GM23338 (cell line): Measurements from ENCODE around the gene SNCA. TPM values are rescaled to one million over a fixed set of nuclear protein-coding genes. Genes with fewer than 3 reads are reported as not detected.

Source experiments
- ATAC-seq: fragments of 200-7000 bp; cut with Tn5 transposase; 3 replicates; pipeline ENCODE4 v1.9.1; 2020
- DNase-seq: peaks from one replicate; pipeline ENCODE4 v3.0.0-alpha.2; 2015; ENCODE audit warnings: low spot score
- H2AFZ ChIP-seq: fragments of 200-600 bp; sonication (generic); 2 replicates; pipeline ENCODE4 v1.8.0; 2016; ENCODE audit warnings: antibody characterized with exemption, mild to moderate bottlenecking, moderate library complexity
- H3F3A ChIP-seq: fragments of 200-600 bp; sonication (generic); replicated peaks from 2 replicates; pipeline ENCODE4 v1.8.0; 2017; ENCODE audit warnings: antibody characterized with exemption, mixed run types, low read depth
- H3K27ac ChIP-seq: fragments of 200-600 bp; sonication (generic); 2 replicates; pipeline ENCODE4 v1.6.1; 2016; ENCODE audit warnings: low read depth
- H3K27me3 ChIP-seq: fragments of 200-600 bp; sonication (generic); 2 replicates; pipeline ENCODE4 v1.8.0; 2016; ENCODE audit warnings: mild to moderate bottlenecking, mixed run types, moderate library complexity; ENCODE audit not compliant: insufficient read depth
- H3K36me3 ChIP-seq: fragments of 200-600 bp; sonication (generic); 2 replicates; pipeline ENCODE4 v1.8.0; 2016; ENCODE audit warnings: mild to moderate bottlenecking; ENCODE audit not compliant: insufficient read depth
- H3K4me1 ChIP-seq: fragments of 200-600 bp; sonication (generic); 2 replicates; pipeline ENCODE4 v1.8.0; 2016; ENCODE audit warnings: mild to moderate bottlenecking, moderate library complexity; ENCODE audit not compliant: insufficient read depth
- H3K4me2 ChIP-seq: fragments of 200-600 bp; sonication (generic); 2 replicates; pipeline ENCODE4 v1.7.1; 2017; ENCODE audit warnings: mixed run types
- H3K4me3 ChIP-seq: fragments of 200-600 bp; sonication (generic); 2 replicates; pipeline ENCODE4 v1.6.1; 2016; ENCODE audit warnings: mixed run types
- H3K79me2 ChIP-seq: fragments of 200-600 bp; sonication (generic); replicated peaks from 2 replicates; pipeline ENCODE4 v1.8.0; 2017; ENCODE audit warnings: mild to moderate bottlenecking; ENCODE audit not compliant: insufficient read depth
- H3K9me2 ChIP-seq: fragments of 200-600 bp; sonication (generic); 2 replicates; pipeline ENCODE4 v1.8.0; 2017; ENCODE audit not compliant: insufficient read depth
- H4K20me1 ChIP-seq: fragments of 200-600 bp; sonication (generic); replicated peaks from 2 replicates; pipeline ENCODE4 v1.8.0; 2017; ENCODE audit warnings: mild to moderate bottlenecking; ENCODE audit not compliant: insufficient read depth
- H3K27ac Mint-ChIP-seq: 2 replicates; pipeline ENCODE4 v1.8.0; 2020; ENCODE audit warnings: inconsistent platforms, mild to moderate bottlenecking, moderate library complexity, mixed read lengths
- H3K27me3 Mint-ChIP-seq: 3 replicates; pipeline ENCODE4 v1.8.0; 2022; ENCODE audit warnings: low read depth, mild to moderate bottlenecking, moderate library complexity, mixed read lengths, inconsistent platforms; ENCODE audit not compliant: insufficient read depth, poor library complexity
- H3K36me3 Mint-ChIP-seq: 3 replicates; pipeline ENCODE4 v1.8.0; 2021; ENCODE audit warnings: low read depth, mild to moderate bottlenecking, inconsistent platforms, moderate library complexity, mixed read lengths
- H3K4me1 Mint-ChIP-seq: 3 replicates; pipeline ENCODE4 v1.8.0; 2020; ENCODE audit warnings: mild to moderate bottlenecking, inconsistent platforms, mixed read lengths
- H3K4me3 Mint-ChIP-seq: 3 replicates; pipeline ENCODE4 v1.8.0; 2021; ENCODE audit warnings: moderate library complexity, mild to moderate bottlenecking, inconsistent platforms, mixed read lengths
- H3K9me3 Mint-ChIP-seq: 3 replicates; pipeline ENCODE4 v1.8.0; 2020; ENCODE audit warnings: moderate library complexity, mild to moderate bottlenecking, inconsistent platforms, mixed read lengths
- CREB1 ChIP-seq: fragments of 250-450 bp; sonication (Bioruptor Pico); IDR thresholded peaks from 2 replicates; pipeline ENCODE4 v1.5.0; 2020; ENCODE audit warnings: low read depth, mild to moderate bottlenecking, moderate library complexity
- EZH2 ChIP-seq: fragments of 200-600 bp; sonication (generic); IDR thresholded peaks from one replicate; pipeline ENCODE4 v1.8.0; 2017; ENCODE audit warnings: antibody characterized with exemption, mild to moderate bottlenecking, low read depth; ENCODE audit not compliant: unreplicated experiment
- JUNB ChIP-seq: IDR thresholded peaks from one replicate; pipeline ENCODE4 v1.6.1; 2016; ENCODE audit warnings: antibody characterized with exemption; ENCODE audit not compliant: unreplicated experiment
- polyA plus RNA-seq: library from polyadenylated mRNA; unstranded; fragments of >200 nt; fragmentation: Nextera tagmentation; extraction: Ambion mirVana; gene quantifications from 2 replicates; pipeline ENCODE4 v1.2.1, GENCODE V29; 2016
- total RNA-seq: library from RNA; depleted of rRNA; stranded (reverse); fragments of >200 nt; shearing (Covaris generic); gene quantifications from 2 replicates; pipeline ENCODE4 v1.2.3, GENCODE V29; 2014
- TF ChIP-seq, protein P1 (sequence below): fragments of 250-450 bp; sonication (Bioruptor Pico); IDR thresholded peaks from 2 replicates; pipeline ENCODE4 v1.5.0; 2020; ENCODE audit warnings: mild to moderate bottlenecking, moderate library complexity

SNCA gene
- total and polyA plus RNA-seq, 2 experiments from 2014 or later: 15.6 to 31.1 TPM

DNA sequence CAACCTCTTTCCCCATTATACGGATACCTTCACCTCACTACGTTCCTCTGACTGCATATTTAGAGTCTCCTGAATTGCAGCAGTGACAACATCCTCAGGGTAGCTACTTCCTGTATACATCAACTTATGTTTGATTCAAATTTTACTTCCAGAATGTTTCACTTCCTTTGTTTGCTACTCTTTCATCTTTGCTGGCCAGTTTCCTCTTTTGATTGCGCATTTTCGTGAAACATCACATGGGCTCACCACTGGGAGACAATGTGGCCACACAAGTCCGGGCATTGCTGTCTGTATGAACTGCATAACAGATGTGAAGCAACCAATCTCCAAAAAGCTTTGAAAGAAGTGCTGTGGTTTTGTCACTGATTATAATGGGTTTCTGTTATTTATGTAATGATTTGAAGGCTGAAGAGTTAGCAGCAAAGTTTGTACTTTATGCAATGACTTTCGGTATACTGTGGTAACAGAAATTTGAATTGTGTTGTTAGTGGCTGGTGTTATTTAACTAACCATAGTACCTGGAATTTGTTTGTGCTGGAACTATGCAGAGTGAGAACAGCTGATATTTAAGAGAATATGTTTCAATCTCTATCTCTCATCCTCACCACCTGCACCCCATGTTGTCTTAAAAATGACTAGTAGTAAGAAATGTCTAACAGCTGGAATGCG lies 7.4 kb downstream of the SNCA start (continued):
- TF ChIP-seq, protein P1, sequence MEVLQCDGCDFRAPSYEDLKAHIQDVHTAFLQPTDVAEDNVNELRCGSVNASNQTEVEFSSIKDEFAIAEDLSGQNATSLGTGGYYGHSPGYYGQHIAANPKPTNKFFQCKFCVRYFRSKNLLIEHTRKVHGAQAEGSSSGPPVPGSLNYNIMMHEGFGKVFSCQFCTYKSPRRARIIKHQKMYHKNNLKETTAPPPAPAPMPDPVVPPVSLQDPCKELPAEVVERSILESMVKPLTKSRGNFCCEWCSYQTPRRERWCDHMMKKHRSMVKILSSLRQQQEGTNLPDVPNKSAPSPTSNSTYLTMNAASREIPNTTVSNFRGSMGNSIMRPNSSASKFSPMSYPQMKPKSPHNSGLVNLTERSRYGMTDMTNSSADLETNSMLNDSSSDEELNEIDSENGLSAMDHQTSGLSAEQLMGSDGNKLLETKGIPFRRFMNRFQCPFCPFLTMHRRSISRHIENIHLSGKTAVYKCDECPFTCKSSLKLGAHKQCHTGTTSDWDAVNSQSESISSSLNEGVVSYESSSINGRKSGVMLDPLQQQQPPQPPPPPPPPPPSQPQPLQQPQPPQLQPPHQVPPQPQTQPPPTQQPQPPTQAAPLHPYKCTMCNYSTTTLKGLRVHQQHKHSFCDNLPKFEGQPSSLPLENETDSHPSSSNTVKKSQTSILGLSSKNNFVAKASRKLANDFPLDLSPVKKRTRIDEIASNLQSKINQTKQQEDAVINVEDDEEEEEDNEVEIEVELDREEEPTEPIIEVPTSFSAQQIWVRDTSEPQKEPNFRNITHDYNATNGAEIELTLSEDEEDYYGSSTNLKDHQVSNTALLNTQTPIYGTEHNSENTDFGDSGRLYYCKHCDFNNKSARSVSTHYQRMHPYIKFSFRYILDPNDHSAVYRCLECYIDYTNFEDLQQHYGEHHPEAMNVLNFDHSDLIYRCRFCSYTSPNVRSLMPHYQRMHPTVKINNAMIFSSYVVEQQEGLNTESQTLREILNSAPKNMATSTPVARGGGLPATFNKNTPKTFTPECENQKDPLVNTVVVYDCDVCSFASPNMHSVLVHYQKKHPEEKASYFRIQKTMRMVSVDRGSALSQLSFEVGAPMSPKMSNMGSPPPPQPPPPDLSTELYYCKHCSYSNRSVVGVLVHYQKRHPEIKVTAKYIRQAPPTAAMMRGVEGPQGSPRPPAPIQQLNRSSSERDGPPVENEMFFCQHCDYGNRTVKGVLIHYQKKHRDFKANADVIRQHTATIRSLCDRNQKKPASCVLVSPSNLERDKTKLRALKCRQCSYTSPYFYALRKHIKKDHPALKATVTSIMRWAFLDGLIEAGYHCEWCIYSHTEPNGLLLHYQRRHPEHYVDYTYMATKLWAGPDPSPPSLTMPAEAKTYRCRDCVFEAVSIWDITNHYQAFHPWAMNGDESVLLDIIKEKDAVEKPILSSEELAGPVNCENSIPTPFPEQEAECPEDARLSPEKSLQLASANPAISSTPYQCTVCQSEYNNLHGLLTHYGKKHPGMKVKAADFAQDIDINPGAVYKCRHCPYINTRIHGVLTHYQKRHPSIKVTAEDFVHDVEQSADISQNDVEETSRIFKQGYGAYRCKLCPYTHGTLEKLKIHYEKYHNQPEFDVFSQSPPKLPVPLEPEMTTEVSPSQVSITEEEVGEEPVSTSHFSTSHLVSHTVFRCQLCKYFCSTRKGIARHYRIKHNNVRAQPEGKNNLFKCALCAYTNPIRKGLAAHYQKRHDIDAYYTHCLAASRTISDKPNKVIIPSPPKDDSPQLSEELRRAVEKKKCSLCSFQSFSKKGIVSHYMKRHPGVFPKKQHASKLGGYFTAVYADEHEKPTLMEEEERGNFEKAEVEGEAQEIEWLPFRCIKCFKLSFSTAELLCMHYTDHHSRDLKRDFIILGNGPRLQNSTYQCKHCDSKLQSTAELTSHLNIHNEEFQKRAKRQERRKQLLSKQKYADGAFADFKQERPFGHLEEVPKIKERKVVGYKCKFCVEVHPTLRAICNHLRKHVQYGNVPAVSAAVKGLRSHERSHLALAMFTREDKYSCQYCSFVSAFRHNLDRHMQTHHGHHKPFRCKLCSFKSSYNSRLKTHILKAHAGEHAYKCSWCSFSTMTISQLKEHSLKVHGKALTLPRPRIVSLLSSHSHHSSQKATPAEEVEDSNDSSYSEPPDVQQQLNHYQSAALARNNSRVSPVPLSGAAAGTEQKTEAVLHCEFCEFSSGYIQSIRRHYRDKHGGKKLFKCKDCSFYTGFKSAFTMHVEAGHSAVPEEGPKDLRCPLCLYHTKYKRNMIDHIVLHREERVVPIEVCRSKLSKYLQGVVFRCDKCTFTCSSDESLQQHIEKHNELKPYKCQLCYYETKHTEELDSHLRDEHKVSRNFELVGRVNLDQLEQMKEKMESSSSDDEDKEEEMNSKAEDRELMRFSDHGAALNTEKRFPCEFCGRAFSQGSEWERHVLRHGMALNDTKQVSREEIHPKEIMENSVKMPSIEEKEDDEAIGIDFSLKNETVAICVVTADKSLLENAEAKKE (CRISPR knock-in tag): no peak

DNA sequence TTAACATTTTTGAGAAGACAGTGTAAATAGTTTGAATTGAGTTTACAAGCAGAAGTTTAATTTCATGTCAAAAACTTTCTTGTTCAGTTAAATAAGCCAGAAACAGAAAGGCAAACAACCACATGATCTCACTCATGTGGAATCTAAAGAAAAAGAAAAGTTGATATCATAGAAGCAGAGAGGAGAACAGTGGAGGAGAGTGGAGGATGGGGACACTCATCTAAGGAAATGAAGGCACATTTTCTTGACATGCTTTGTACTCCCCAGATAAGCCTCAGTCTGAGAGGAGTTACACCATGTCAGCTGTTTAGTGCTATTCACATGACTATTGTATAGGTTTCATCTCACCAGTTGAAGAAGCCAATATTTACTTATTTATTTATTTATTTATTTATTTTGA lies 13.5 kb downstream of the SNCA start:
- no peaks in the 10 kb centered on the region for H3K27me3 ChIP-seq
- H2AFZ ChIP-seq: no peak overlapping the region
- no peaks in the 10 kb centered on the region for H3K9me3 Mint-ChIP-seq
- H3K4me3 Mint-ChIP-seq: no peak overlapping the region
- H3F3A ChIP-seq: no peaks in the 10 kb centered on the region
- H3K27ac Mint-ChIP-seq: no peak overlapping the region
- H4K20me1 ChIP-seq: no peaks in the 10 kb centered on the region
- no peak overlapping the region for H3K4me2 ChIP-seq
- H3K27me3 Mint-ChIP-seq: no peaks in the 10 kb centered on the region
- DNase-seq: no peak
- H3K4me1 ChIP-seq: no peaks in the 10 kb centered on the region
- H3K36me3 Mint-ChIP-seq: no peaks in the 10 kb centered on the region; the same call in 2 of the 3 replicates
- no peak overlapping the region for H3K27ac ChIP-seq
- no peak overlapping the region for H3K4me3 ChIP-seq
- H3K79me2 ChIP-seq: no peaks in the 10 kb centered on the region
- no peaks in the 10 kb centered on the region for H3K4me1 Mint-ChIP-seq
- no peaks in the 10 kb centered on the region for H3K9me2 ChIP-seq
- ATAC-seq: no peak
- H3K36me3 ChIP-seq: no peaks in the 10 kb centered on the region
- no peak for TF ChIP-seq JUNB

DNA sequence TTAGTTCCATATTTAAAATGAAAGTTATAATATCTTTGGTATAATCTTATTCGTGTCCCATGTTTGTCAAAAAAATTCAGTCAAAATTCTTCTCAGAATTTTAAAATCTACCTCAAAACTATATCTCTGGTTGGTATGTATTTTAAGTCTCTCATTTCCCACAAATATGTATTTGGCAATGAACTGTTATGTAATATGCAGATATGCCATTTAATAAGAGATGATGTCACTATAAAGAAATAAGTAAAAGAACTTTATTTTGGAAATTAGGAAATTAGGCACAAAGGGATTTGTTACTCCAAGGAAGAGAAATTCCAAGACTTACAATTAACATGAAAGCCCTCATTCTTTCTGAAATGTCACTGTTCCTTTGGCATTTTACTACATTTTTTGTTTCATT lies 15.3 kb downstream of the SNCA start:
- H3K27me3 ChIP-seq: no peaks in the 10 kb centered on the region
- no peaks in the 10 kb centered on the region for H3F3A ChIP-seq
- H3K4me1 Mint-ChIP-seq: peaks cover 5% of the 10 kb centered on the region; the same call in 2 of the 3 replicates
- H2AFZ ChIP-seq: no peak overlapping the region
- no peak for ATAC-seq
- H4K20me1 ChIP-seq: no peaks in the 10 kb centered on the region
- H3K9me3 Mint-ChIP-seq: no peaks in the 10 kb centered on the region
- no peak overlapping the region for H3K27ac Mint-ChIP-seq
- H3K4me2 ChIP-seq: no peak overlapping the region
- no peak for DNase-seq
- H3K4me3 ChIP-seq: no peak overlapping the region
- no peaks in the 10 kb centered on the region for H3K27me3 Mint-ChIP-seq
- no peaks in the 10 kb centered on the region for H3K79me2 ChIP-seq
- peaks cover 7% of the 10 kb centered on the region; the same call in 1 of the 2 replicates for H3K4me1 ChIP-seq
- H3K36me3 Mint-ChIP-seq: no peaks in the 10 kb centered on the region; the same call in 2 of the 3 replicates
- no peaks in the 10 kb centered on the region for H3K36me3 ChIP-seq
- H3K27ac ChIP-seq: no peak overlapping the region
- no peak for TF ChIP-seq CREB1 (CRISPR knock-in tag)
- no peak for TF ChIP-seq EZH2
- TF ChIP-seq JUNB: no peak
- H3K9me2 ChIP-seq: no peaks in the 10 kb centered on the region
- no peak overlapping the region for H3K4me3 Mint-ChIP-seq
